HepG2 (cell line): ENCODE measurements around the gene SKI. TPM values are rescaled to one million over a fixed set of nuclear protein-coding genes. Genes with fewer than 3 reads are reported as not detected.

Experiments
- EP300 ChIP-seq, 3 experiments: sonication (generic) in 1 of 3; formaldehyde crosslinking in 1 of 3; IDR thresholded peaks; 2 replicates each; pipeline versions ENCODE4 v1.5.1 to v1.6.1; 2011 to 2020; ENCODE audit warnings: low read depth in 2 of 3, low read length in 2 of 3, borderline replicate concordance in 1 of 3, improper control_type of control experiment in 1 of 3, mild to moderate bottlenecking in 1 of 3, missing genetic modification reagents in 1 of 3, moderate library complexity in 1 of 3
- JUNB ChIP-seq: sonication (generic); formaldehyde crosslinking; IDR thresholded peaks from 2 replicates; pipeline ENCODE4 v1.8.0; 2022; ENCODE audit warnings: missing genetic modification reagents, mild to moderate bottlenecking, borderline replicate concordance
- MTF1 ChIP-seq: sonication (generic); formaldehyde crosslinking; IDR thresholded peaks from 2 replicates; pipeline ENCODE4 v1.5.0; 2020; ENCODE audit warnings: missing genetic modification reagents
- MTF2 ChIP-seq: sonication (generic); formaldehyde crosslinking; IDR thresholded peaks from 2 replicates; pipeline ENCODE4 v1.5.0; 2020; ENCODE audit warnings: missing genetic modification reagents, borderline replicate concordance
- SATB2 ChIP-seq: sonication (generic); formaldehyde crosslinking; IDR thresholded peaks from 2 replicates; pipeline ENCODE4 v1.5.0; 2020; ENCODE audit warnings: missing genetic modification reagents
- SOX13 ChIP-seq, 3 experiments: fragments of 450-650 bp in 1 of 3; sonication (generic) in 1 of 3; formaldehyde crosslinking in 1 of 3; IDR thresholded peaks in 2 of 3; conservative IDR thresholded peaks in 1 of 3; 2 replicates each; pipeline versions ENCODE4 v1.5.0 to v1.6.1; 2016 to 2020; ENCODE audit warnings: antibody characterized with exemption in 1 of 3, mild to moderate bottlenecking in 1 of 3, missing compliant biosample characterization in 1 of 3, missing genetic modification reagents in 1 of 3, moderate library complexity in 1 of 3
- SRSF1 ChIP-seq: fragments of 200-400 bp; formaldehyde crosslinking; optimal IDR thresholded peaks from 2 replicates; pipeline ENCODE3; 2017; ENCODE audit warnings: mild to moderate bottlenecking, low read depth, low read length, moderate library complexity
- THAP11 ChIP-seq: IDR thresholded peaks from 2 replicates; pipeline ENCODE4 v1.6.1; 2016; ENCODE audit warnings: missing biosample characterization, missing genetic modification reagents
- ZFP82 ChIP-seq: sonication (generic); formaldehyde crosslinking; IDR thresholded peaks from 2 replicates; pipeline ENCODE4 v1.5.1; 2020; ENCODE audit warnings: mild to moderate bottlenecking, missing genetic modification reagents, borderline replicate concordance
- ZMAT3 ChIP-seq: sonication (generic); formaldehyde crosslinking; conservative IDR thresholded peaks from 2 replicates; pipeline ENCODE4 v1.7.0; 2021; ENCODE audit warnings: missing genetic modification reagents
- ZNF598 ChIP-seq: sonication (generic); formaldehyde crosslinking; IDR thresholded peaks from 2 replicates; pipeline ENCODE4 v1.5.1; 2020; ENCODE audit warnings: mild to moderate bottlenecking, missing genetic modification reagents, borderline replicate concordance
- ZNF777 ChIP-seq: sonication (generic); formaldehyde crosslinking; IDR thresholded peaks from 2 replicates; pipeline ENCODE4 v1.4.0; 2020; ENCODE audit warnings: missing genetic modification reagents
- ZSCAN30 ChIP-seq: sonication (generic); formaldehyde crosslinking; IDR thresholded peaks from 2 replicates; pipeline ENCODE4 v1.5.0; 2020; ENCODE audit warnings: mild to moderate bottlenecking, missing genetic modification reagents
- polyA plus RNA-seq, 8 experiments: library from polyadenylated mRNA; depleted of rRNA in 3 of 8; stranded (reverse) in 7 of 8; unstranded in 1 of 8; fragments of >200 nt; fragmentation: Illumina TruSeq in 4 of 8; extraction: Trizol in 4 of 8; gene quantifications; 2 replicates each; pipeline versions ENCODE4 v1.2.1 to v1.2.3, GENCODE V29; 2011 to 2016; ENCODE audit warnings: low read depth in 4 of 8, missing spikeins in 1 of 8, mixed read lengths in 1 of 8; ENCODE audit not compliant: insufficient read depth in 1 of 8
- total RNA-seq, 5 experiments: library from RNA; depleted of rRNA; stranded (reverse); fragments of >200 nt; fragmentation: Illumina TruSeq; extraction: Trizol; gene quantifications; 2 replicates each; pipeline ENCODE4 v1.2.3, GENCODE V29; 2016; ENCODE audit warnings: low read depth in 1 of 5
- TF ChIP-seq, protein P1 (sequence below): sonication (generic); formaldehyde crosslinking; IDR thresholded peaks from 2 replicates; pipeline ENCODE4 v1.5.1; 2020; ENCODE audit warnings: missing genetic modification reagents, mild to moderate bottlenecking, borderline replicate concordance
- TF ChIP-seq, protein P2 (sequence below): IDR thresholded peaks from 2 replicates; pipeline ENCODE4 v1.6.1; 2012; ENCODE audit warnings: inconsistent platforms
- TF ChIP-seq, protein P3 (sequence below): sonication (generic); formaldehyde crosslinking; IDR thresholded peaks from 2 replicates; pipeline ENCODE4 v1.4.0; 2020; ENCODE audit warnings: missing genetic modification reagents, borderline replicate concordance
- TF ChIP-seq, protein P4 (sequence below): IDR thresholded peaks from 2 replicates; pipeline ENCODE4 v1.6.1; 2018; ENCODE audit warnings: missing genetic modification reagents
- TF ChIP-seq, protein P5 (sequence below): sonication (generic); formaldehyde crosslinking; IDR thresholded peaks from 2 replicates; pipeline ENCODE4 v1.4.0; 2020; ENCODE audit warnings: missing genetic modification reagents

The SKI gene
- total and polyA plus RNA-seq, 2 of the 13 experiments (the other 11 are each of a cell fraction or from before 2014, with no cell fraction given): 4.7 to 6.9 TPM

DNA sequence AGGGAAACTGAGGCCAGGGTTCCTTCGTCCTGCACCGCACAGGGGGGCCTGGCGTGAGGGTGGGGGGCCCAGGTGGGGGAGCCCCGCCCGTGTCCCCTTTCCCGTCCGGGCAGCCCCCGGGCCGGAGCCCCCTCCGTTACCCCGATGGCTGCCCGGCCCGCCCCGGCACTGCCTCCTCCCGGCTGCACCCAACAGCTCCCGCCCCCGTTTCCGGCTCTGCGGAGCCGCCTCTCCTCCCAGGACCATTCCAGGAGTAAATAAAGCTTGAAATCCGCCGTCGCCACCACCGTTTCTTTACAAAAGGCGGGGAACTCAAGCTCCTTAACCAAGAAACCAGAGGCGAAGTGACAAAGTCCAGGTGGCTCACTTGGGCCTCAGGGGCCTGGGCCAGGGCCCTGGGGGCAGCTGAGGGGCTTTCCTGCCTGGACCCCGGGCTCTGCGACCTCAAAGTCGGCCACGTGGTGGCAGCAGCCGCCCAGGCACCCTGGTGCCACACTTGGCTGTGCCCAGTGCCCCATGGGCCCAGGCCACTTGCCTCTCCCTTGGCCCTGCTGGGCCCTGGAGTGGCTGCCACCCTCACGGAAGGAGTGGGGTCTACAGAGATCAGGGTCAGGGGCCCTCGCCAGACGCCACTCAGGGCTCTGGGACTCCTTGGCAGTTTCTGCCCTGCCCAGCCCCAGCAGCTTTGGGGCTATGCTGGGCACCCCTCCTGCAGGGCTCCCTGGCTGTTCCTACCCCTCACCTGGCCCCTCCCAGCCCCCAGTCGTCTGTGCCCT, 33.0 kb upstream of the SKI start (continued):
- 0 out of 2 replicates have a peak, but pooled peaks have one; percentile 28 for TF ChIP-seq ZNF598
- no peak for TF ChIP-seq ZSCAN30
- TF ChIP-seq, protein P1, sequence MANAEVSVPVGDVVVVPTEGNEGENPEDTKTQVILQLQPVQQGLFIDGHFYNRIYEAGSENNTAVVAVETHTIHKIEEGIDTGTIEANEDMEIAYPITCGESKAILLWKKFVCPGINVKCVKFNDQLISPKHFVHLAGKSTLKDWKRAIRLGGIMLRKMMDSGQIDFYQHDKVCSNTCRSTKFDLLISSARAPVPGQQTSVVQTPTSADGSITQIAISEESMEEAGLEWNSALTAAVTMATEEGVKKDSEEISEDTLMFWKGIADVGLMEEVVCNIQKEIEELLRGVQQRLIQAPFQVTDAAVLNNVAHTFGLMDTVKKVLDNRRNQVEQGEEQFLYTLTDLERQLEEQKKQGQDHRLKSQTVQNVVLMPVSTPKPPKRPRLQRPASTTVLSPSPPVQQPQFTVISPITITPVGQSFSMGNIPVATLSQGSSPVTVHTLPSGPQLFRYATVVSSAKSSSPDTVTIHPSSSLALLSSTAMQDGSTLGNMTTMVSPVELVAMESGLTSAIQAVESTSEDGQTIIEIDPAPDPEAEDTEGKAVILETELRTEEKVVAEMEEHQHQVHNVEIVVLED (CRISPR knock-in tag): peak; percentile 47; the same call in 1 of the 2 replicates
- no peak for TF ChIP-seq JUNB (CRISPR knock-in tag)
- 0 out of 2 replicates have a peak, but pooled peaks have one; percentile 12 for TF ChIP-seq MTF1
- peak; percentile 45; the same call in 1 of the 2 replicates for TF ChIP-seq ZFP82
- peak; percentile 79 for TF ChIP-seq SRSF1
- no peak; the same call in 1 of the 2 replicates for TF ChIP-seq MTF2 (CRISPR knock-in tag)
- TF ChIP-seq SATB2 (CRISPR knock-in tag): peak; percentile 49; the same call in 1 of the 2 replicates
- TF ChIP-seq, protein P2, sequence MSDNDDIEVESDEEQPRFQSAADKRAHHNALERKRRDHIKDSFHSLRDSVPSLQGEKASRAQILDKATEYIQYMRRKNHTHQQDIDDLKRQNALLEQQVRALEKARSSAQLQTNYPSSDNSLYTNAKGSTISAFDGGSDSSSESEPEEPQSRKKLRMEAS: peak; percentile 71
- TF ChIP-seq, protein P3, sequence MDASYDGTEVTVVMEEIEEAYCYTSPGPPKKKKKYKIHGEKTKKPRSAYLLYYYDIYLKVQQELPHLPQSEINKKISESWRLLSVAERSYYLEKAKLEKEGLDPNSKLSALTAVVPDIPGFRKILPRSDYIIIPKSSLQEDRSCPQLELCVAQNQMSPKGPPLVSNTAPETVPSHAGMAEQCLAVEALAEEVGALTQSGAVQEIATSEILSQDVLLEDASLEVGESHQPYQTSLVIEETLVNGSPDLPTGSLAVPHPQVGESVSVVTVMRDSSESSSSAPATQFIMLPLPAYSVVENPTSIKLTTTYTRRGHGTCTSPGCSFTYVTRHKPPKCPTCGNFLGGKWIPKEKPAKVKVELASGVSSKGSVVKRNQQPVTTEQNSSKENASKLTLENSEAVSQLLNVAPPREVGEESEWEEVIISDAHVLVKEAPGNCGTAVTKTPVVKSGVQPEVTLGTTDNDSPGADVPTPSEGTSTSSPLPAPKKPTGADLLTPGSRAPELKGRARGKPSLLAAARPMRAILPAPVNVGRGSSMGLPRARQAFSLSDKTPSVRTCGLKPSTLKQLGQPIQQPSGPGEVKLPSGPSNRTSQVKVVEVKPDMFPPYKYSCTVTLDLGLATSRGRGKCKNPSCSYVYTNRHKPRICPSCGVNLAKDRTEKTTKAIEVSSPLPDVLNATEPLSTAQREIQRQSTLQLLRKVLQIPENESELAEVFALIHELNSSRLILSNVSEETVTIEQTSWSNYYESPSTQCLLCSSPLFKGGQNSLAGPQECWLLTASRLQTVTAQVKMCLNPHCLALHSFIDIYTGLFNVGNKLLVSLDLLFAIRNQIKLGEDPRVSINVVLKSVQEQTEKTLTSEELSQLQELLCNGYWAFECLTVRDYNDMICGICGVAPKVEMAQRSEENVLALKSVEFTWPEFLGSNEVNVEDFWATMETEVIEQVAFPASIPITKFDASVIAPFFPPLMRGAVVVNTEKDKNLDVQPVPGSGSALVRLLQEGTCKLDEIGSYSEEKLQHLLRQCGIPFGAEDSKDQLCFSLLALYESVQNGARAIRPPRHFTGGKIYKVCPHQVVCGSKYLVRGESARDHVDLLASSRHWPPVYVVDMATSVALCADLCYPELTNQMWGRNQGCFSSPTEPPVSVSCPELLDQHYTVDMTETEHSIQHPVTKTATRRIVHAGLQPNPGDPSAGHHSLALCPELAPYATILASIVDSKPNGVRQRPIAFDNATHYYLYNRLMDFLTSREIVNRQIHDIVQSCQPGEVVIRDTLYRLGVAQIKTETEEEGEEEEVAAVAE (CRISPR knock-in tag): peak; percentile 50; the same call in 1 of the 2 replicates
- peak; percentile 35; the same call in 1 of the 2 replicates for TF ChIP-seq SOX13 (IDR thresholded peaks at IDR 0.05)
- TF ChIP-seq SOX13 (CRISPR knock-in tag; conservative IDR thresholded peaks at IDR 0.05 in 1 of 2, IDR thresholded peaks at IDR 0.05 in 1 of 2): peak in 1 of 2 experiments; percentile 34; a peak in 1 of 4 replicates
- TF ChIP-seq, protein P4, sequence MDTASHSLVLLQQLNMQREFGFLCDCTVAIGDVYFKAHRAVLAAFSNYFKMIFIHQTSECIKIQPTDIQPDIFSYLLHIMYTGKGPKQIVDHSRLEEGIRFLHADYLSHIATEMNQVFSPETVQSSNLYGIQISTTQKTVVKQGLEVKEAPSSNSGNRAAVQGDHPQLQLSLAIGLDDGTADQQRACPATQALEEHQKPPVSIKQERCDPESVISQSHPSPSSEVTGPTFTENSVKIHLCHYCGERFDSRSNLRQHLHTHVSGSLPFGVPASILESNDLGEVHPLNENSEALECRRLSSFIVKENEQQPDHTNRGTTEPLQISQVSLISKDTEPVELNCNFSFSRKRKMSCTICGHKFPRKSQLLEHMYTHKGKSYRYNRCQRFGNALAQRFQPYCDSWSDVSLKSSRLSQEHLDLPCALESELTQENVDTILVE (CRISPR knock-in tag): peak; percentile 71
- TF ChIP-seq, protein P5, sequence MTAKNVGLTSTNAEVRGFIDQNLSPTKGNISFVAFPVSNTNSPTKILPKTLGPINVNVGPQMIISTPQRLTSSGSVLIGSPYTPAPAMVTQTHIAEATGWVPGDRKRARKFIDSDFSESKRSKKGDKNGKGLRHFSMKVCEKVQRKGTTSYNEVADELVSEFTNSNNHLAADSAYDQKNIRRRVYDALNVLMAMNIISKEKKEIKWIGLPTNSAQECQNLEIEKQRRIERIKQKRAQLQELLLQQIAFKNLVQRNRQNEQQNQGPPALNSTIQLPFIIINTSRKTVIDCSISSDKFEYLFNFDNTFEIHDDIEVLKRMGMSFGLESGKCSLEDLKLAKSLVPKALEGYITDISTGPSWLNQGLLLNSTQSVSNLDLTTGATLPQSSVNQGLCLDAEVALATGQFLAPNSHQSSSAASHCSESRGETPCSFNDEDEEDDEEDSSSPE: peak; percentile 33; the same call in 1 of the 2 replicates
- 0 out of 4 replicates have a peak, but pooled peaks of 1 of the 2 experiments have one; percentile 26 for TF ChIP-seq EP300 (IDR thresholded peaks at IDR 0.05; ENCODE audit: low read depth in 2 of 2, low read length in 2 of 2)
- TF ChIP-seq EP300 (CRISPR knock-in tag; IDR thresholded peaks at IDR 0.05; ENCODE audit: borderline replicate concordance): no peak
- peak; percentile 53 for TF ChIP-seq ZNF777 (CRISPR knock-in tag)
- TF ChIP-seq ZMAT3 (CRISPR knock-in tag): peak; percentile 65; the same call in 1 of the 2 replicates
- TF ChIP-seq THAP11 (CRISPR knock-in tag): peak; percentile 56; the same call in 1 of the 2 replicates
